Head of caudate nucleus (tissue), 42 donors: Measurements from ENCODE around the gene ETNK2.

Experiments used
- DNase-seq, 42 donors: peaks; one replicate each; pipeline versions ENCODE4 v3.0.0 to v3.0.0-alpha.2; 2020 to 2021; ENCODE audit warnings: mixed read lengths in 7 of 42
- intact Hi-C: fragments of 100-400 bp; cut with DNase I; formaldehyde crosslinking; loops from one replicate; pipeline ENCODE4 v1.15.0; 2022

Gene ETNK2

DNA sequence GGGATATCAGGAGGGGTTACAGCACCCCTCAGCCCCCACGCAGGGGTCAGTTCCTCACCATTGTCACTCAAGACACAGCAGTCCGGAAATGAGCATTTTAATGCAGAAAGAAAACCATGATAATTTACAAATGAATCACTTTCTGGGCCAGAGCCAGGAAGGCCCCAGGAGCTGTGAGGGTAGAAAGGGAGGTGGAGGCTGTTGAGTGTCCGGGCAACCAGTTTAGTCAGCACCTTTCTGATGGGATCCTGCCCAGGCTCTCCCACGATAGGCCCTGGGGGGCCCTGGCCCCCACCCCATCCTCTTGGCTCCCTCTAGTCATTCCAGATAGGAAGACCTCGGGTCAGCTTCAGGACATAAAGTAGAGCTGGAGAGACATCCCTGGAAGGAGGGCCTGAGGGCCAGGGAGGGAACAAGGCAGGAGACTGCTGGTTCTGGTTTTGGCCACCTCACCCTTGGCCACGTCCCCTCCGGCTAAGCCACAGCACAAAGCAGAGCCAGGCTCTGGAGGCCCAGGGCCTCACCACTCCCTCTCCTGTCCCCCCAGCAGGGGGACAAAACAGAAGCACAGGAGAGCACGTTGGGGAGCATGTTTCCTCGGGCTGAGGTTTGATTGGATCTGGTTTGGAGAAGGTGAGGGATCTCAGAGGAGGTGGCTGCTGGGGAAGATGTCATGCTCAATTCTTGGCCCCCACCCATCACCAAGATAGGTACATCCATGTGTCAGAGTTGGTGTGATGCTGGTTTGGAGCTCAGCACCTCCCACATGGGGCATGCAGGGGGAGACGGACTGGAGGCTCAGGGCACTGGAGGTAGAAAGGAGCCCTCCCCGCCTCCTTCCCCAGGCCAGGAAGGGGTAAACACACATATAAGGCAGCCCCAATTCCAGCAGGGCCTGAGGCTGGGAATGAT is 20.6 kb downstream of the ETNK2 start:
- intact Hi-C loops = no loop called here
- peak in 2 of 42 donors; percentile 38 to 49 for DNase-seq

DNA sequence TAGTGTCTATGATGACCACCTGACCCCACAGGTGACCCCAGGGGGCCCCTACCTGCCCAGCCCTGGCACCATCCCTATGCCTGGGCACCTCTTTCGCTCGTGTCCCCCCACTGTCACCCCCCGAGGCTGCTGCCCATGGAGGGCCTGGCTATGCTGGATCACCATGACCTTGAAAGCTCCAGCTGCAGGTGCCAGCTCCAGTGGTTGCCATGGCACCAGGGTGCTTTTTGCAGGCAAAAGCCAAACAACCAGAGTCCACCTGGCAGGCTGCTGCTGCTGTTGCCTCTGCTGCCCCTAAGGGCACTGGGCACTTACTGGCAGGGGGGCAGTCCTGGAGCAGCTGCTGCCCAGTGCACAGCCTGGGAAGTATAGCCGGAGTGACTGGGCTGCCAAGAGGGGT is 21.7 kb downstream of the ETNK2 start:
- DNase-seq = peak in 2 of 42 donors; percentile 39 to 49
- intact Hi-C loops = no loop called here

DNA sequence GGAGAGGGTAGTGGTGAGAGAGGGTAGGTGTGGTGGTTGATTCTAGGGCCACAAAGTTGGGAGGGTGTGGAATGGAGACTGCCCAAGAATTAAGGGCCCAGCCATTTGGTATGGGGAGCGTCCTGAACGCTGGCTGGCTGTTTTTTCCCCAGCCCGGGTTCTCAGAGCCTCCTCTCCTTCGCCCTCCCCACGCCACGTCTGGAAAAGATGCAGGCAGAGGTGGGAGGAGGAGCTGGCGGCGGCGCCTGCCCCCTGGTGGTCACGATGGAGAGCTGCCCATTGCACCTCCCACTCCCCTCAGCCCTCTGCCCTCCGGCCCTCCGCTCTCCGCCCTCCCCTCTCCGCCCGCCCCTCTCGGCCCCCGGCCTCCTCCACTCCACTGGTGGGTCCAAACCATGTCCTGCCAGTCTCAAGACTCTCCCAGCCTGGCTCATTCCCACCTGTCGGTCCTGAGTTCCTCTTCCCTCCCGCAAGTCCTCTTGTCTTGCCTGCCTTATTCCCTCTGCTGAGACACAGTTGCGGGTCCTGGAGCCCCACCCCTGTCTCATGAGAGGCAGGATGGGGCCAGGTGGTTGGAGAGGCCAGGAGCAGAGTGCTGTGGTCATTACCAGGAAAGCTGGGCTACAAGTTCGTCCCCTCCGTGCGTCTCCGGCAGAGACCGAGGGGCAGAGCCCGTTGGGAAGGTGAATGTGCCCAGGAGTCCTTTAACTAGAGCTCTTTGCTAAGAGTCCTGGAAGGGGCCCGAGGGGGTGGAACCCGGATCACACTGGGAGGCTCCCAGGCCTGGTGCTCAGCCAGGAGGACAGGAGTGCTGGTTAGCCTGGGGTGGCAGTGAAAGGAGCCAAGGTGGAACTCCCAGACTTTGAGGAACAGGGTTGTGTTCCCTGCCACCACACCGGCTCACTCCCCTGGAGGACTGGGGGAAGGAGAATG is 22.6 kb downstream of the ETNK2 start:
- intact Hi-C loops = loop anchor here (2.0 to 5.0 kb wide), 2 partner anchors 57 to 268 kb away; partner anchors contain the start of genes SNRPE and SOX13
- peak in 41 of 42 donors; percentile 49 to 88 (median 74) for DNase-seq

DNA sequence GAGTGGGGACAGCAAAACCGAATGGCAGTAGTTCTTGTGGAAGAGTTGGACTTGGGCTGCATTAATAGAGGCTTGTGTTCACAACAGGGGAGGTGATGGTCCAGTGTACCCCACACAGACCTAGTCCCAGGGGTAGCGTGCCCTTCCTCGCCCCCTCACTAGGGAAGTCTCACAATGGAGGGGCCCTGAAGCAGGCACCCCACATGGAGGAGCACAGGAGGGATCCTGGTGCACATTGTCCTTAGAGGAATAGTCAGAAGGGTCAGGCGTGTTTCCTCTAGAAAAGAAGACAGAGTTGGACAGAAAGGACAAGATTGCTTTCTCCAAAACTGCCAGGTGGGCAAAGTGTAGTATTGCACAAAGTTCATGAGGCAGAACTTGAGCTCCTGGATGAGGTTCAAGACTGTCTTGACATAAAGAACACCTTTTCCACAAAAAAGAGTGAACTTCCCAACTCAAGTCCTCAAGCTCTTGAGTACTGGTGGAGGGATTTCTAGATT is 23.3 kb downstream of the ETNK2 start:
- peak in 1 of 42 donors; percentile 0 for DNase-seq
- intact Hi-C loops = loop anchor here (2.0 to 5.0 kb wide), 2 partner anchors 56 to 268 kb away; partner anchors contain the start of genes SNRPE and SOX13

DNA sequence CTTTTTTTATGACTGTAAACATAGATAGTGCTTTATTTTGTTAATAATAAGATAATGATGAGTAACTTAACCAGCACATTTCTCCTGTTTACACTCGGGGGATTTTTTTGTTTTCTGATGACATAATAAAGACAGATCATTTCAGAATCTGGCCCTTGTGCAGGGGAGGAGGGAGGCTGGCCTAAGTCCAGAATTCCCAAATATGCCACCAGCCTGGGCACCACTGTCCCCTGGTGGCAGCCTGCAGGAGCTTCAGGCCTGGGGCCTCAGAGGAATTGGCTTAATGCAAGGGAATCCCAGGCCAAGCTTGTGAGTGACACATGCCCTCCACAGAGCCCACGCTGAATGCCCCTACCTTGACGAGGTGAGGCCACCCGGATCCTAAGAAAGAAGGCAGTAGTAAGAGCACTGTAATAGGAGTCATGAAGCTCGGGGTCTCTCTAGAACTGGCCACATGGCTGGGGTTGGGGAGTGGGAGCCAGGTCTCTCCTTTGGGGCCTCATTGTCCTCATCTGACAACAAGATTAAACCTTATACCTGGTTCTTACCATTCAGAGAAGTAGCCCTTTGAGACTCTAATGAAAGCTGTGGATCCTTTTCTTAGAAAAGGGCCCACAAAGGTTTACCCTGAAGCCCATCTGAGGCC is 24.1 kb downstream of the ETNK2 start:
- intact Hi-C loops = loop anchor here (2.0 to 5.0 kb wide), 2 partner anchors 55 to 267 kb away; partner anchors contain the start of genes SNRPE and SOX13
- peak in 41 of 42 donors; percentile 36 to 88 (median 70) for DNase-seq

DNA sequence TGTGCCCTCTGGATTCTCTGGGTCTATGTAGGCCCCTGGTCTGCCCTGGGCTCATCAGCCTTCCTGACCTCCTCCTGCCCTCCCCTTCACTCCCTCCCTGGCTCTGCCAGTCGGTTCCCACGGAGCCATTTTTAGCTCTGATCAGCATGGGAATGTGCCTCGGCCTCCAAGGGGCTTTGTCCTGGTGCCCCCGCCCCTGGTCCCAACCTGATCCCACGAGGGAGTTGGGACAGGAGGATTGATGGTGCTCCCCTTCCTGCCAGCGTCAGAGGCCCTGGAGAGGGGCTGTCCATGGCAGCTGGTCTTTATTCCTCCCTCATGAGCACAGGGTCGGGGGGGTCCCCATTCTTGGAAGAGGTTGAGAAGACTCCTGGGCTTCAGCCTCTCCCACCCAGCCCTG is 24.9 kb downstream of the ETNK2 start:
- intact Hi-C loops = loop anchor here (5.0 kb wide), 1 partner anchor 55 kb away; the partner anchor contains the start of gene SOX13
- no peak for DNase-seq

DNA sequence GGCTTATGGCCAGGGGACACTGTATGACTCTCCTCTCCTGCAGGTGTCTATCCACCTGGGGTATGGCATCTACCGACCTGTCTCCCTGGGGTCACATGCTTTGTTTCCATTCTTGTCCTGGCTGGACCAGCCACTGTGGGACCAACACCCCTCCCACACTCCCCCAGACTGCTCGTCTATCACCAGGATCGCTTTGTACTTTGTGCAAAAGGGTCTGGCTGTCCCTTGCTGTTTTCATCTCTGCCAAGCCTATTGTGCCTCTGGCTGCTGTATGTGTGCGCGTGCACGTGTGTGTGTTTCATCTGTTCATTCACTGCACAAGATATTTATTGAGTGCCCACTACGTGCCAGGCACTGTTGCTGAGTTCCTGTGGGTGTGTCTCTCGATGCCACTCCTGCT is 25.5 kb downstream of the ETNK2 start:
- intact Hi-C loops = loop anchor here (5.0 kb wide), 1 partner anchor 54 kb away; the partner anchor contains the start of gene SOX13
- DNase-seq = peak in 3 of 42 donors; percentile 26 to 37 (median 34)

DNA sequence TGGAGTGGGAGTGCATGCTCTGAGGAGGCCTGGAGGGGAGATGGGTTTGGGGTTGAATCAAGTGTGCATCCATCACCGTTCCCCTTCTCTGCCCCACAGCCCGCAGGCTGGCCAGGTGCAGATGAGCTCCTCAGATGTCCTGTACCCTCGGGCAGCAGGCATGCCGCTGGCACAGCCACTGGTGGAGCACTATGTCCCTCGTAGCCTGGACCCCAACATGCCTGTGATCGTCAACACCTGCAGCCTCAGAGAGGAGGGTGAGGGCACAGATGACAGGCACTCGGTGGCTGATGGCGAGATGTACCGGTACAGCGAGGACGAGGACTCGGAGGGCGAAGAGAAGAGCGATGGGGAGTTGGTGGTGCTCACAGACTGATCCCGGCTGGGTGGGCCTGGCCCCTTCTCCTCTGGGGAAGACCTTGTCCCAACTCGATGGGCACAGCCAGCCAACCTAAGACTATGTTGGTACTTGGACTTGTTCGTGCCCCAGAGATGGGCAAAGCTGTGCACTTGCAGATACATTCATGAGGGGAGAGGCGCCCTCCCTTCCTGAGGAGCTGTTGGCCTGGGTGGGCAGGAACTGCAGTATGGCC is 26.0 kb downstream of the ETNK2 start:
- intact Hi-C loops = loop anchor here (5.0 kb wide), 1 partner anchor 54 kb away; the partner anchor contains the start of gene SOX13
- no peak for DNase-seq

DNA sequence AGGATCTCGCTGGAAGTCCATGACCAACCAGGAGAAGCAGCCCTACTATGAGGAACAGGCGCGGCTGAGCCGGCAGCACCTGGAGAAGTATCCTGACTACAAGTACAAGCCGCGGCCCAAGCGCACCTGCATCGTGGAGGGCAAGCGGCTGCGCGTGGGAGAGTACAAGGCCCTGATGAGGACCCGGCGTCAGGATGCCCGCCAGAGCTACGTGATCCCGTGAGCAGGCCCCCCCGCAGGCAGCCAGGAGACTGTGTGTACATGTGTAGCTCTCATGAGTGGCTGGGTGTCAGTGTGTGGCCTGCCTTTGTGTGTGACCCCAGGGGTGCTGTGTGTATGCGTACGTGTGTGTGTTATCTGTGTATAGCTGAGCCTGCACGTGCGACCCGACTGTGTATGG is 27.2 kb downstream of the ETNK2 start:
- intact Hi-C loops = loop anchor here (5.0 kb wide), 1 partner anchor 52 kb away; the partner anchor contains the start of gene SOX13
- no peak for DNase-seq

DNA sequence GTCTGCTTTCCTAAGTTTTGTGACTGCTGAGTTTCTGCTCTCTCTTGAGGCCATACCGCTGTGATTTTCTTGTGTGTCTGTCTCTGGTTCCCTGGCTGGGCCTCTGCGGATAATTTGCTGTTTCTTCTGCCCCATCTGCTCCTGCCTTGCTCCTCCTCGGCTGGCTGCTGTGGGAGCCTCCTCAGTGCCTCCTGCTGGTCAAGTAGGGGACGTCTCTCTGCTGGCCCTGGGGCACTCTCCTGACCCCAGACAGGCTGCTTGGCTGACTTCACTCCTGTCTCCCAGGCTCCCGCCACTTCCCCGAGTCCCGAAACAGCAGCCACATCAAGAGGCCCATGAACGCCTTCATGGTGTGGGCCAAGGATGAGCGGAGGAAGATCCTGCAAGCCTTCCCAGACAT is 28.5 kb downstream of the ETNK2 start:
- intact Hi-C loops = no loop called here
- peak in 2 of 42 donors; percentile 42 to 48 for DNase-seq

DNA sequence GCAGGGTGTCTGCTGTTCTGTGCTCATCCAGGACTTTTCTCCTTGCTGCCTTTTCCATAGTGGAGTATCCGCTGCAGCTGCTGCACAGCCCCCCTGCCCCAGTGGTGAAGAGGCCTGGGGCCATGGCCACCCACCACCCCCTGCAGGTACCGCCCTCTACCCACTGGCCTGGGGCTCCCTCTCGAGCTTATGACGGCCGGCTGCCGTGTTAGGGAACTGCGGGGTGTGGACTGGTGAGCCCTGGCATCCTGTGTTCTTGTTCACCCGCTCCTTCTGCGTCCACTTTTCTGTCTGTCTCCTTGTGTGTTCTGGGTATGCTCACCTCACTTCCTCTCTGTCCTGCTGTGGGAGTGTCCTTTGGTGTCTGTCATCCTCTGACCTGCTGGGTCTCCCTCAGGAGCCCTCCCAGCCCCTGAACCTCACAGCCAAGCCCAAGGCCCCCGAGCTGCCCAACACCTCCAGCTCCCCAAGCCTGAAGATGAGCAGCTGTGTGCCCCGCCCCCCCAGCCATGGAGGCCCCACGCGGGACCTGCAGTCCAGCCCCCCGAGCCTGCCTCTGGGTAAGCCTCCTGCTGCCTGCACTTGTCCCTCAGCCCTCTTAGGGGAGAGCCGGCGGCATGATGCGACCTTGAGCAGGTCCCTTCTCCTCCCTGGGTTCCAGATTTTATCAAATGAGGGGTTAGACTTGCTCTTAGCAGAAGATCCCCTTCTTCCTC is 29.8 kb downstream of the ETNK2 start:
- intact Hi-C loops = no loop called here
- no peak for DNase-seq

DNA sequence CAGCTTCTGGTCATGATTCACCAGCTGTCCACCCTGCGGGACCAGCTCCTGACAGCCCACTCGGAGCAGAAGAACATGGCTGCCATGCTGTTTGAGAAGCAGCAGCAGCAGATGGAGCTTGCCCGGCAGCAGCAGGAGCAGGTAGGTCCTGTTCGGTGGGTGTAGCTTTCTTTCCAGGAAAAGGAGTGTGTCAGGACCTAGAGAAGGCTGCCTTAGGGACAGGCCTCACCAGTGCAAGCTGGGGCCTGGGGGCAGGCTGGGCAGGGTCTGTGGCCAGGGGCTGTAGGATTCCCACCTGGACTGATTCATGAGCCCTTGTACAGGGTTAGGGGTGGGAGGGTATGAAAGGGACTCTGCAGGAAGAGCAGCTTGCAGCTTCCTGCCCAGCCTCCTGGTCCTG is 35.3 kb downstream of the ETNK2 start:
- DNase-seq = no peak
- intact Hi-C loops = no loop called here

DNA sequence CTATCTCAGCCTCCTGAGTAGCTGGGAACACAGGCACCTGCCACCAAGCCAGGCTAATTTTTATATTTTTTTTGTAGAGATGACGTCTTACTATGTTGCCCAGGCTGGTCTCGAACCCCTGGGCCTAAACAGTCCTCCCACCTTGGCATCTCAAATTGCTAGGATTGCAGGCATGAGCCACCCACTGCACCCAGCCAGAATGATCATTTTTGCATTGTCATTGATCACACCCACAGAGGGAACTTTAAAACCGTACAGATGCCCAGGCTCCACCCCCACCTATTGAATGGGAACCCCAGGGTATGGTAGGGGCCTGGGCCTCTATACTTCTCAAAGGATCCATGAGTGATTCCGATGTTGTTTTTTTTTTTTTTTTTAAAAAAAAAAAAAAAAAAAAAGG is 36.7 kb downstream of the ETNK2 start:
- DNase-seq = no peak

DNA sequence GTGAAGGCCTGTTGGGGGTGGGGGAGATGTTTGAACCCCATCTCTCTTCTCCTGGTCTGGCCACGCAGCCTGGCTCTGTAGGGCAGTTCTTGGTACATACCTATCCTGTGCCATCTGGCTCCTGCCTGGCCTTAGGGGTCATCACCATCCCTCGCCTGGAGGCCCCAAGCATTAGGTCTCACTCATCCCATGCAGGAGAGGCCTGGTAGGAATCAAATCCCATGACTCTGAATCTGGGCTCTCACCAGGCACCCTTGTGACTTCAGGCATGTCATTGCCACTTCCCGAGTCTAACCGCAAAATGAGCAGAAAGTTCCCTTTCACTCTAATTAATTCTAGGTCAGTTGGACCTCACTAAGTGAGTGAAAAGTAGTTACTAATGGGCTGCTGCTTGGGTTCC is 37.2 kb downstream of the ETNK2 start:
- DNase-seq = peak in 2 of 42 donors; percentile 16 to 25
- intact Hi-C loops = no loop called here

More for the DNA sequence above, 36.7 kb downstream of the ETNK2 start:
- intact Hi-C loops = no loop called here

DNA sequence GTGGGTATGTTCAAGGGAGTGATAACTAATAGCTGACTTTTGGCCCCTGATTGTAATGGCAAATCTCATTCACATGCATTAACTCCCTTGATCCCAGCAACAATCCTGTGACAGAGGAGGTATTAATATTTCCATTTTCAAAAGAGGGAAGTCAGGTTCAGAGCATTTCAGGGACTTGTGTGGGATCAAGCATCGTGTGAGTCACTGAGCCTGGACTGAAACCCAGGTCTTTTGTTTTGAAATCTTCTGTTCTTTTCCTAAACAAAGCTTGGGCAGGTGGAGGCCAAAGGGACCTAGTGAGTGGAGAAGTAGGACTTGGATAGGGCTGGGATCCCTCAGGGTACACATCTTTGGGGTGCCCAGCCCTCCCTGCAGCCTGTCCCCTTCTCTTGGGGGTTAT is 37.9 kb downstream of the ETNK2 start:
- no peak for DNase-seq
- intact Hi-C loops = no loop called here

DNA sequence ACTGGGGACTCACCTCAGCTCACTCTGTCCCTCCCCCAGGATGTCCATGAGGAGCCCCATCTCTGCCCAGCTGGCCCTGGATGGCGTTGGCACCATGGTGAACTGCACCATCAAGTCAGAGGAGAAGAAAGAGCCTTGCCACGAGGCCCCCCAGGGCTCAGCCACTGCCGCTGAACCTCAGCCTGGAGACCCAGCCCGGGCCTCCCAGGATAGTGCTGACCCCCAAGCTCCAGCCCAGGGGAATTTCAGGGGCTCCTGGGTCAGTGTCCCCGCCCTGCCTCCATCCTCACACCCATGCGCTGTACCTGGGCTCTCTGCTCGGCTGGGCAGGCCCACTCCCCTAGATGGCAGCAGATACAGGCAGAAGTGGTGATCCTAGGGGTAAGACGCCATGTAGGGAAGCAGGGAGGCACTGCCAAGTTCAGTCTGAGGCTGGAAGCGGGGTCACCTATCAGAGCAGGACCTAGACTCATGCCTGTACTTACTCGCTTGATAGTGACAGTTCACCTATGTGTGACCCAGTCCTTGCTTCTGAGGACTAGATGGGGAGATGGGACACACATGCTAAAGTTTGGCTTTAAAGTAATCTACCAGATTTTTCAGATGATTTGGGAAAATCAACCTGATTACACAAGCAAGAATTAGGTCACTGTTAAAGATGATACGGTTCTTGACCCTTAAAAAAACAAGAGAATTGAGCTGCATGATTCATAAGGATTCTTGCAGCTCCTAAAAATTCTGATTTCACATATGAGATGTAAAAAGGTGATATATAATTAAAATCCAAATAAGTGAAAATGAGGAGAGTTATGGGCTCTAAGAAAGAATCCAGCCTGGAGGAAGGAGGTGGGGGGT is 38.7 kb downstream of the ETNK2 start:
- DNase-seq = no peak
- intact Hi-C loops = no loop called here
